ENCODE measurements around the gene FOXD4L3.
"Not testable (repeated sequence)": the region's sequence is repeated elsewhere in the genome, so short reads cannot be mapped to it uniquely, and the experiment has no call there.

The FOXD4L3 gene
- 0 to 0.06 reads per million in 2 experiments for total RNA-seq

DNA sequence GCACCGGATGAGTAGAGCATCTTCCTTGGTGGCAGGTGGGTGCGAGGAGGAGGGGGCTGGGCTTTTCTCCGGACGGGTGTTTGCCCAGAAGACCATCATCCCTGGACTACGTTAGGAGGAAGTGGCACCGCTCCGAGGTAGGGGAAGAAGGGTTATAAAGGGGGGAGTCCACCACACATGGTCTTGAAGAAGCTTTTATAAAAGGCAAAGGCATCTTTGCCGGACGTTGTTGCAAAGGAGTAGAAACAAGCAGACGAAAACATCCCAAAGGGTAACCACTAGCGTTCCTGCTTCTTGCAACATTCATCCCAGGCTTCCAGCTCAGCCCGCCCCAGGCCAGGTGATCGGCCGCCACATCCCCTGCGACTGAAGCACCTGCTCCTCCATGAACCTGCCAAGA is at the start of gene FOXD4L3:
FOXD4L3 (plus strand) TSS at position 301 of the 400 bp plus-strand sequence; CDS start at position 386, 85 bp downstream.
- not testable (repeated sequence) for DNase-seq (ENCODE audit: low read depth)

DNA sequence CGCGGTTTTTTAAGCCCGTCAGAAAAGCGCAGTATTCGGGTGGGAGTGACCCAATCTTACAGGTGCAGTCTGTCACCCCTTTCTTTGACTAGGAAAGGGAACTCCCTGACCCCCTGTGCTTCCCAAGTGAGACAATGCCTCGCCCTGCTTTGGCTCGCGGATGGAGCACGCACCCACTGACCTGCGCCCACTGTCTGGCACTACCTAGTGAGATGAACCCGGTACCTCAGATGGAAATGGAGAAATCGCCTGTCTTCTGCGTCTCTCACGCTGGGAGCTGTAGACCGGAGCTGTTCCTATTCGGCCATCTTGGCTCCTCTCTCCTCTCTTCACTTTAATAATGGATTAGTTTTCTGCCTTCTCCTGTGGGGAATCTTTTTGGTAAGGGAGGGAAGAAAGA is 21.6 kb upstream of the FOXD4L3 start:
- not testable (repeated sequence) for DNase-seq (ENCODE audit: low read depth)

DNA sequence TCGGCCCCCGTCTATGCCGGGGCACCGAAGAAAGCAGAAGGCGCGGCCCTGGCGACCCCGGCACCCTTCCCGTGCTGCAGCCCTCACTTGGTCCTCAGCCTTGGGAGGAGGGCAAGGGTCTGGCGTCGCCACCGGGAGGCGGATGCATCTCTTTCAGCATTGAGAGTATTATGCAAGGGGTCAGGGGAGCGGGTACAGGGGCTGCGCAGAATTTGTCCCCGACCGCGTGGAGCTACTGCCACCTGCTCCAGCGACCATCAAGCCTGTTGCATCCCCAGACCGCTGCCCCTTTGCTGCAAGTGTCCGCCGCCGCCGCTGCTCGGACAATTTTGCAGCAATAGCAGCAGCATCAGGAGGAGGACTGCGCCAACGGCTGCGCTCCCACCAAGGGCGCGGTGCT is 1.1 kb downstream of the FOXD4L3 start:
- not testable (repeated sequence) for DNase-seq (ENCODE audit: low read depth)

DNA sequence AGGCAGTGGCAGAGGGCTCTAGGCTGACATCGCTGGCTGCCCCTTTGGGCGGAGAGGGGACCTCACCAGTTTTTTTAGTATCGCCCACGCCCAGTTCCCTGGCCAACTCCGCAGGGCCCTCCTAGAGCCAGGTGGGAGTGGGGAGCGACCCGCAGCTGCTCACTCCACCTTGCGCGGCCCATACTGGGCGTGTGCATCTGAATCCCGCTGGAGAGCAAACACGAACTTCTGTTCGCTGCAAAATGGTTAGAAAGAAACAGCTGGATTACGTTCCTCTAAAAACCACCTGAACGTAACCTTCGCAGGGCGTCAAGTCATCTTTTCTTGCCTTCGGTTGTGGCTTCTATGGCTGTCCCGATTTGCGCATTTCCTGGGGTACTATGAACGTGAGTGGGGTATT is 1.5 kb downstream of the FOXD4L3 start:
- DNase-seq (ENCODE audit: low read depth) = not testable (repeated sequence)

DNA sequence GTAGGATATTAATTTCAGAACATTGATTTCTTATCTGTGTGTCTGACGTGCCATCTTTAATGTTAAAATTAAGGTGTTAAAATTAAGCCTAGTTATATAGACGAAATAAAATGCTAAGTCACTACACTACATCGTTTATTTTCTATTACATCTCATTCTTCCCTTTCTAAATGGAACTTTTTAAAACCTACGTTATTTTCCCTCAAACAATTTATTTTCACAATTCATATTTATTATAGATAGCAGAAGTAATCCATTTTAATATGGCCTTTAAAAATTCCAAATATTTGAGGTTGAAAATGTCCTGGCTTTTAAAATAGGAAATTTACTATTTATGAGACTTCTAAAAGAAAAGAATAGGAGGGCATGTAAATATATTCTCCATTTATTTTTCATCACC is 2.1 kb downstream of the FOXD4L3 start:
- DNase-seq (ENCODE audit: low read depth) = not testable (repeated sequence)

DNA sequence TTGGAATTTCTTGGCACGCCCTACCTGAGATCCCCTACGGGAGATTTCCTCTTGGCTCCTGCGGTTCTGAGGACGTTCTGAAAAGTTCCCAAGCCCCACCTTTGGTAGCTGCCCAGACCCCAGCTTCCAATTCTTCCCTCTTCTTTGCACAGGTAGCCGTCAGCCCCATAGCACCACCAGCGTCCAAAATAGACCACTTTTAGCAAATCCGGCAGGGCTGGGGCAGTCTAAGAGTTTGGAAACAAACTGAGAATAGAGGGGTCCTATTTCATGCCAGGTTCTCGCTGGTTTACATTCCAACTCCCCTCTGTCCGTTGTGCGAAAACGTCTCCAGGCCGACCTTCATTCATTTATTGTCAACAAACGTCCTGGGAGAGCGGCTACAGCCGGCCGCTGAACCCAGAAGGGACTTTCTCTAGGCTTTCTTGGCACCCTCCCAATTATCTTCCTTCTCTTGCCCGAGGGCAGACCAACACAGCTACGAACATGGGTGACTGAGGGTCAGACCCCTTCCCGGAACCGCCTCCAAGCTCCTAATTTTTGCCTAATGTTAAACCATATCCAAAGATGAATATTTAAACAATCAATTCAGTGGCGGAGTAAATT is 3.1 kb downstream of the FOXD4L3 start:
- DNase-seq (ENCODE audit: low read depth) = not testable (repeated sequence)

DNA sequence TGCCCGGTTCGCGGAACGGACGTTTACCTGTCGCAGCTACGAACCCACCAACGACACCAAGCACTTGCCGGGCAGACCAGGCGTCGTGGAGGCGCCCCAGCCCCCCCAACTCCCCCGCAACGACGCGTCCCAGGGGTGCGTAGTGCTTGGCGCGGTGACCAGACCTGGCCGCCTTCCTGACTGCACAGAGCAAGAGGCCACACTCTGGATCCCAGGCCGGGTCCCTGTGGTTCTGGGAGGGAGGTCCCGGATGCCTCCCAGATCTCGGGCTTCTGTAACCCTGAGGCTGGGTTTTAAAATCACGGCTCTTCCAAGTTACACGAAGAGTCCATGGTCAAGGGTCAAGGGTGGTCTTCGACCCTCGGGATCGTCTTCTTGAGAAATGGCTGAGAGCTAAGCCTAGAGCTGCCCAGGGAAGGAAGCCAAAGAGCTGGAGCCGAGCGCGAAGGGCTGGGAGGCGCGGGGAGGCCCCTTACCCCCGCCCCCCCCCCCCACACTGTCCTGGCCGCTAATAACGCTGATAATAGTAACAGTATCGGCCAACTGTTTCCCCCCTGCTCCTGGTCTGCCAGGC is 3.8 kb downstream of the FOXD4L3 start:
- not testable (repeated sequence) for DNase-seq (ENCODE audit: low read depth)

DNA sequence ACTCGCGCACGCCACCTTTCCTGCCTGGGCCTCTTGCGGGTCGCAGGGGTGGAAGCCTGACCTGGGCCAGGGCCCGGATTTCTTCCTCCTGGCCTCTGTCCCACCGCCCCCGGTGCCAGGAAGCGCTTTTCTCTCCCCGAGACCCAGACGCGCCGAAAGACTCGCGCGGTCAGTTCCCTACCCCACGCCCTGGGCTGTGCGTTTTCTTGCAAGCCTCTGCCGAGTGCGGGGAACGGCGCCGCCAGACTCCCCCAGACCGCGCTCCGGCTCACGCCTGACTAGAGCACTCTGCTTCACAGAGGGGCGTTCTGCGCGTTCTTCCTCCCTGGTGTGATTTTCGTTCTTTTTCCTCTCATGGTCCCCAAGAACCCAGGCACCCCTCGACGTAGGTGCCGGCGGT is 4.5 kb downstream of the FOXD4L3 start:
- not testable (repeated sequence) for DNase-seq (ENCODE audit: low read depth)

DNA sequence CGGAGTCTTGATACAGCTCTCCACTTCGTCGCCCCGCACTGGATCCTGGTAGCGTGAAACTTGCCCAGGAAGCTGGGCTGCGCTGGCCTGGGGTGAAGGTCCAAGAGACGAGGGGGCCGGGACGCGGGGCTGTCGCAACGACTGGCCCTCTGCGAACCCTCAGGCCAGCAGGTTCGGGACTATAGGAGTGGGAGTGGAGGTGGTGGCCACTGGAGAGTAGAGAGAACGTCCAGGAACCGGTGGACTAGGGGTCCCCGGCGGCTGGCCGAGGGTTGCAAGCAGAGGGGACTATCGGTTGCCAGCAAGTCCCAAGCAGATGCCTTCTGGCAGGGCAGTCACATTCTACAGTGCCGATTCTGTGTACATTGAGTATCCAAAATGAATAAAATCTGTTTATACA is 5.0 kb downstream of the FOXD4L3 start:
- not testable (repeated sequence) for DNase-seq (ENCODE audit: low read depth)

DNA sequence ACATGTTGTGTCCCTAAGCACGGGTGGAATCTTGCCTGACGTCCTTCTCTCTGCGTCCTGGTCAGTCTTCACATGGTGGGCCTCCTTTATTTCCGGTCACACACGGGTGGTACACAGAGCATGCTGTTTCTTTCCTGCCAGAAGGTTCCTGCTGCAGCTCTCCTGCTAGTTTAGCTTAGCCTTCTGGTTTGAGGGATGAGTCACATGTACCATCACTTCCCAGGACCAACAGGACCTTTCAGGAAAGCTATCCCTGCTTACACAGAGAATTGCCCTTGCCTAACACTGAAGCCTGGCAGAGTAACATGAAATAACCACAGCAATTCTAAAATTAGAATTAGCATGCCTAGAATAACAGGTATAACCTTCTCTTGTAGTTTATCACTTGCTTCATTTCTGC is 8.5 kb downstream of the FOXD4L3 start:
- not testable (repeated sequence) for DNase-seq (ENCODE audit: low read depth)

DNA sequence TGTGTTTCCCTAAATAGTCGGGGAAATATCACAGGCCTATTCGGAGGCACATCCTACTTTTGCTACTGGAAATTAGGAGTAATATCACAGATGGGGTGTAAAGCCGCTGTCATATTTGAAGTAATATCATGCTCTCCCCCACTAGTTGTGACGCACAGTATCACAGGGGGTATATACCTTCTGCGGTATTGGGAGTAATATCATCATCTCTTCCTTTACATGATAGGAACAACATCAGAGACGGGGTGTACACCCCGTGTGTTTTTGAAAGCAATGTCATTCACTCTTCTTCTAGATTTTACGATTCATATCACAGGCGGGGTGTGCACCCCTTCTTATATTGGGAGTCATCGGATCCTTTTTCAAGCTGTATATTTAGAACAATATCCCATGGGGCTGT is 15.5 kb downstream of the FOXD4L3 start:
- not testable (repeated sequence) for DNase-seq (ENCODE audit: low read depth)

DNA sequence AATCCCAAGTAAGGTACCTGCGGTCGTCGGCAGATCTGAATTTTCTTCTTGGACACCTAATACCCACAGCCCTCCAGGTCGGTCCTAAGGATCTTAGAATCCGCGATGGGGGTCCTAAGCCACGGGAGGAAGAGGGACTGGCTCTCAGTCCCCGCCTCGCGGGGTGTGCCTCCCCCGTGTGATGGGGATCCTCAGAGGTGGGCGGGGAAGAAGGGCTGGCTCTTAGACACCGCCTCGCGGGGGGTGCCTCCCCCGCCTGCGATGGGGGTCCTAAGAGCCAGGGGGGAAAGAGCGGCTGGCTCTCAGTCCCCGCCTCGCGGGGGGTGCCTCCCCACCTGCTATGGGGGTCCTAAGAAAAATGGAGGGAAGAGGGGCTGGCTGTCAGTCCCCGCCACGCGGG is 21.1 kb downstream of the FOXD4L3 start:
- not testable (repeated sequence) for DNase-seq (ENCODE audit: low read depth)

DNA sequence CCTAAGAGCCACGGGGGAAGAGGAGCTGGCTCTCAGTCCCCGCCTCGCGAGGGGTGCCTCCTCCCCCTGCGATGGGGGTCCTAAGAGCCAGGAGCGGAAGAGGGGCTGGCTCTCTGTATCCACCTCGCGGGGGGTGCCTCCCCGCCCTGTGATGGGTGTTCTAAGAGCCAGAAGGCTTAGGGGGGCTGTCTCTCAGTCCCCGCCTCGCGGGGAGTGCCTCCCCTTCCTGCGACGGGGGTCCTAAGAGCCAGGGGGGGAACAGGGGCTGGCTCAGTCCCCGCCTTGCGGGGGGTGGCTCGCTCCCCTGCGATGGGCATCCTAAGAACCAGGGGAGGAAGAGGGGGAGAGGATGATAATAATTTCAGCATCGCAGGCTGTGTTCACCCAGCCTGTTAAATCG is 21.9 kb downstream of the FOXD4L3 start:
- DNase-seq (ENCODE audit: low read depth) = not testable (repeated sequence)

DNA sequence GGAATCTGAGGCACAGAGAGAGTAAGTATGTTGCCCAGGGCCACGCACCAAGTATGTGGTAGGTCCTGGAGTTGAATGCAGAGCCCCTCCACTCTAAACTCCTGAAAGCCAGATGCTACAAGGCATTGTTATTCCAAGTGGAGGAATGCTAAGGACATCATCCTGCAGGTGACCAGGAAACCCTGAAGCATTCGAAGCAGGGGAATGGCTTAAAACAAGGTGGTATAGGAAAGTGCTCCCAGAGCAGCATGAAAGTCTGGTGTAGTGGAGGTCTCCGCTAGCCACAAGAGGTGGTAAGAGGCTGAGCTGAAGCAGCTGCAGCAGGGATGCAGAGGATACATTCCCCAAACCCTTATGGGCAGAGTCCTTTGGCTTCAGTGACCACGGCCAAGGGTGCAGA is 26.4 kb downstream of the FOXD4L3 start:
- DNase-seq (ENCODE audit: low read depth) = not testable (repeated sequence)

DNA sequence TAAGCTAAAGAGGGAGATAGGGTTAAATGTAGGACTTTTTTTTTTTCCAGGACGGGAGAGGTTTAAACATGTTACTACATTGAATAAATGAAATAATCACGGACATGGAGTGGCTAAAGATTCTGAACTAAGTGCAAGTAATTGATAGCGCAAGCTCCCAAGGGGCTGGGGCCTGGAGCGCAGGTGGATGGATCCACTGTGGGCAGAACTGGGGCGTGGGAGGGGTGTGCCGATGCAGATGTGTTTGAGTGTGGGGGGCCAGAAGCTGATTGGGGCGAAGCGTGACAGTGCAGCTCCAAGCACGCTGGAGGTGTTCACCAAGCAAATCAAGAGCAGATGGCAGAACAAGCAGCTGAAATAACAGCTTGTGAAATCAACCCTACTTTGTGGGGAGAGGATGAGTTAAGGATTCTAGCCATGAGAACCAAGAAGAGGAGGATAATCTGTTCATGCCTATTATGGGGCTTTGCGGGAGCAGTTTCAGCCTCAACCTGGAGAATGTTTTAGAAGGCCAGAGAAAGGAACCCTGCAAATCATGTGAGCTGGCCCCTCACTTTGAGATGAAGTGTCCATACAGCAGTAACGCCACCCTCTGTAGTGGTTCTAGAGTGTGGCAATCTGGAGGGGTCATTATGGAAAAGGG is 28.0 kb downstream of the FOXD4L3 start:
- not testable (repeated sequence) for DNase-seq (ENCODE audit: low read depth)

DNA sequence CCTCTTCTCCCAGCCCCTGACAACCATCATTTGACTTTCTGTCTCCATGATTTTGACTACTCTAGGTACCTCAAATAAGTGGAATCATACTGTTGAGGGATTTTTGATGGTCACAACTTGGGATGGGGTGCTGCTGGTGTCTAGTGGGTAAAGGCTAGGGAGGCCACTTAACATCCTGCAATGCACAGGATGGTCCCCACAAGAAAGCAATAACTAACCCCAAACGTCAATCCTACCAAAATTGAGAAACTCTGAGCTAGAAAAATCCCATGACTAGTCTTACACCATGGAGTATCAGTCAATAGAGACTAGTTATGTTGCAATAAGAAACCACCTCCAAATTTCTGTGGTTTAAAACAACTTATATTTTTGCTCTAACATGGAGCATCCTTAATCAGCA is 29.5 kb downstream of the FOXD4L3 start:
- not testable (repeated sequence) for DNase-seq (ENCODE audit: low read depth)

DNA sequence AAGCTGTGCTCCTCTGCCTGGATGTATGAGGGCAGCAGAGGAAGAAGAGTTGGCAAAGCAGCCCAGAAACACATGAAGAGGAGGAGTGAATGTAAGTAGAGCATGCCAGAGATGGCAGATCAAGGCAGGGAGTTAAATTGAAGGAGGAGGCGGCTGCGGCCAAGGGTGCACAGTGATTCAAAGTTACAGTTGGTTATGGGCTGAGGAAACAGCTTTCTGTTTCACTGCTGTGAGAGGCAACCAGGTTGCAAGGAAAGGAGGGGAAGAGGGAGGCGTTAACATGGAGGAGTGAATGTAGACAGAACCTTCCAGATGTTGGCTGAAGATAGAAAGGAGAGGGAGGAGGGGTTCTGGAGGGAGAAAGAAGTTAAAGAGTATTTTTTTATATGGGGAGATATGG is 33.3 kb downstream of the FOXD4L3 start:
- not testable (repeated sequence) for DNase-seq (ENCODE audit: low read depth)

DNA sequence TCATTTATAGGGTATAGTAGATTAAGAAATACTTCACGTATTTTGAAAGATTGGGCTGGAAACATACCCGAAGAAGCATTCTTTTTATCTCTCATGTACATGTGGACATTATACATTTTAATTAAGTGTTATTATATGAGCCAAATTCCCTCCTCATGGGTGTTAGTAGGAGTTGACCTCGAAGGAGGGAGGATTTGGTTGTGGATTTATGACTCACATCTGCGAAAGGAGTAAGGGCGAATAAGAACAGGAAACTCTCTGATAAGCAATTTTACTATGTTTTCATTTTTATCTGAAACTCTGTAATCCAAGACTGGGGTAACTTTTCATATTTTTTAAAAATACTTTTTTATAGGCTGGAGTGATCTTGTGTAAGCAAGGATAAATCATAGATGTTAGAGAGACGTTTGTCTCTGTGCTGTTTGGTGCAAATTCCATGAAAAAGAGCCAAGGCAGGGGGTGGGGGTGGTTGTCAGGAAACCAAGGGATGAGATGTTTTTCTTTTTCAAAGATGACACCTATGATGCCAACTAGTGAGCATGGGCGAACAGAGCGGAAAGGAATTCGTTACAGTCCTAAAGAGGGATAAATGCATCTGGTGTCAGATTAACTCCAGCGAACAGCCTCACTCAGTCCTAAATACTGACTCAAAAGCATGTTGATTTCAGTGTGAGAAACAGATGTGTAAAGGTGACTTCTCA is 34.1 kb downstream of the FOXD4L3 start:
- DNase-seq (ENCODE audit: low read depth) = not testable (repeated sequence)

DNA sequence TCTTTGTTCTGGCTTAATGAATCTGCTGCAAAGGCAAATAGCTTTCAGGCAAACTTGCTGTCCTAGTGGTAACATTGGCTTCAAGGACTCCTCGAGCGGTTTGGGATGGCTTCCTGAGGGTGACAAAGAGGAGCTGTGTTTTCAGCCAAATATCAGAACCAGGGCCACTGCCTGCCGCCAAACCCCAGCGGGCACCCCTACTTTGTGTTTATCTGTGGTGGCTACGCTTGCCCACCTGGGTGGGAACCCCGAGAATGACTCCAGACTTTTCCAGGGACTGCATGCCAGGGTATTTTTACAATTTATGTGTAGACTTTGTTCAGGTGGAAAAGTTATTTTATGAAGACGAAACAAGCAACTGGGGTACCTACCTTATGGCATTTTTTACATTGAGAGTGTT is 35.3 kb downstream of the FOXD4L3 start:
- DNase-seq (ENCODE audit: low read depth) = not testable (repeated sequence)

DNA sequence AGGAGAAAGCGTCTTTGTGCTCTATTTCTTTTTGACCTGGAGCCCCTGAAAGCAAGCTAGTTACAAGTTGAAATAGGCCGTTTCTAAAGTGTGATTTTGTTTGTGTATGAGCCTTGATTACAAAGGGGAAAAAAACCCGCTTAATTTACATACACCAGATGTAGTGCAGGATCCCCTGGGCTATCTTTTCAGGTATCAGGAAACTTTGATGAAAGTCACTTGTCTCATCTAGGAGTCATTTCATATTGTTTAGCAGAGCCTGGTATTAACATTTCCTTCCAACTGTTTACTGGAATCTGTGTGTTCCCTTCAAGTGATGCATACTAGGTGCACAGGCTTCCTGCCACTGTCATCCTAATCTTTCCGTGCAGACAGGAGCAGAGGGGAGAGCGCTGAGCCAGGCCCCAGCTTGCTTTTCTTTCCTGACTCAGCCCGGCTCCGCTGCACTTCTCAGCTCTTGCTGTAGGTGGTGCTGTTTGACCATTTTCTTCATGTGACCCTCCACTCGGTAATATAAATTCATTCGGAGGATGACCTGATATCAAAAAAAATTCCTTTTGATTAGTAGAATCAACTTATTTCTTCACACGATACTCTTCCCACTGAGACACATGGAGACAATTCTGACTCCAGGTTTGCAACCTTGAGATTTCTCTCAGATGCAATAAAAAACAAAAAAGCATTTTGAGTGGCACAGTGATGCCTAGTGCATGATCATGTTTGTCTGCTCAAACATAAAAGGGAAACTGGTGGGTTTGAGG is 39.8 kb downstream of the FOXD4L3 start:
- DNase-seq (ENCODE audit: low read depth) = not testable (repeated sequence)

DNA sequence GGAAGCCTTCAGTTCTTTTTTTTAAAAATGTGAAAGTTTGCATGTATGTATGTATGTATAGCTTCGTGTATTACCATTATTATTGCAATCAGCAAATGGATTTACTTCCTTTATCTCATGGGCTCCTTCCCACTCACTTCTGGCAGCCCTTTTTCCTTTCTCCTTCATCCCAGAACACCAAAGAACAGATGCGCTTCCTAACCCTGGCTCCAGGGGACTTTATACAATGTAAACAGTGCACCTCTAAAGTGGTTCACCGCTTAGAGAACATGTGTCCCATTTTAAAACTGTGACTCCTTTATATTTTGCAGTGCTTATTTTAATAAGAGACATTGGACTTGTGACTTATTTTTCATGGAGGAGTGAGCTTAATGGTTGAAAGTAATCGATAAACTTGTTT is 40.6 kb downstream of the FOXD4L3 start:
- DNase-seq (ENCODE audit: low read depth) = not testable (repeated sequence)

DNA sequence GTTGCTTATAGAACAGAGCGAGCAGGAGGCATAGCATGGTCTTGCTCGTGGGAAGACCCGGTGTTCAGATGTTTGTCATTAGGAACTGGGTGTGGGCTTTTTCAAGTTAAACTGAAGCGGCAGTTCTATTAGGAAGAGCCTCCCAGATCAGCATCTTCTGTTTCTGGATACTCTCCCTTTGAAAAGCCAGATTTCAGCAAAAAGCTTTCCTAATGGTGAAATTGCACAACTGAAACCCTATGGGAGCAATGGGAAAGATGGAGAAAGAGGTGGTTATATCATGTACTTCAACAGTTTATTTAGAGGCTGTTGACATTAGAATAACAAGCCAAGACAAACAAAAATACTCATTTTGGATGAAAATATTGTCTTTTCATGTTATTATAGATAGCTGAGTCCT is 41.3 kb downstream of the FOXD4L3 start:
- DNase-seq (ENCODE audit: low read depth) = not testable (repeated sequence)
